IMR-90 (cell line): Measurements from ENCODE around the gene AFG1L. TPM values are rescaled to one million over a fixed set of nuclear protein-coding genes. Genes with fewer than 3 reads are reported as not detected.

Experiments
- ATAC-seq: fragments of 200-7000 bp; cut with Tn5 transposase; 2 replicates; pipeline ENCODE4 v1.9.1; 2020; ENCODE audit warnings: low read depth, mild to moderate bottlenecking, moderate library complexity
- BruUV-seq: library from RNA; stranded (reverse); fragments of 400-500 nt; replicated peaks from 2 replicates; lab custom pipeline; 2021; lab: Mats Ljungman, UMichigan
- CTCF ChIA-PET: fragments of 300-600 bp; formaldehyde crosslinking; extraction: SDS; loops from one replicate; lab custom pipeline; 2021; ENCODE audit warnings: antibody characterized with exemption; lab: Yijun Ruan, JAX
- POLR2A ChIA-PET: fragments of 300-600 bp; sonication (Branson Sonifier 250); formaldehyde crosslinking; loops from one replicate; lab custom pipeline; 2022; ENCODE audit warnings: antibody characterized with exemption; ENCODE audit not compliant: unreplicated experiment; lab: Charles Lee
- DNase-seq: peaks from one replicate; pipeline ENCODE4 v3.0.0; 2013
- H2AFZ ChIP-seq: replicated peaks from 2 replicates; pipeline ENCODE3; 2013; ENCODE audit warnings: low read length, mild to moderate bottlenecking; ENCODE audit not compliant: poor library complexity
- H2AK5ac ChIP-seq: 2 replicates; pipeline ENCODE4 v1.6.1; 2013; ENCODE audit warnings: low read depth, low read length, inconsistent platforms
- H2AK9ac ChIP-seq: replicated peaks from 2 replicates; pipeline ENCODE3; 2013; ENCODE audit warnings: mild to moderate bottlenecking, low read depth, low read length, moderate library complexity; ENCODE audit not compliant: poor library complexity
- H2BK120ac ChIP-seq: 2 replicates; pipeline ENCODE4 v1.6.1; 2013; ENCODE audit warnings: low read depth, low read length, inconsistent platforms
- H2BK15ac ChIP-seq: 3 replicates; pipeline ENCODE4 v1.6.1; 2013; ENCODE audit warnings: low read depth, low read length, inconsistent platforms
- H2BK20ac ChIP-seq: 2 replicates; pipeline ENCODE4 v1.6.1; 2013; ENCODE audit warnings: low read depth, mild to moderate bottlenecking, inconsistent platforms, low read length, moderate library complexity
- H2BK5ac ChIP-seq: 2 replicates; pipeline ENCODE4 v1.6.1; 2013; ENCODE audit warnings: mild to moderate bottlenecking, low read depth, low read length, inconsistent platforms; ENCODE audit not compliant: poor library complexity, severe bottlenecking
- H3K14ac ChIP-seq: replicated peaks from 2 replicates; pipeline ENCODE4 v1.6.1; 2013; ENCODE audit warnings: low read depth, low read length, inconsistent platforms
- H3K18ac ChIP-seq: 2 replicates; pipeline ENCODE4 v1.6.1; 2013; ENCODE audit warnings: low read depth, low read length, control low read depth
- H3K23ac ChIP-seq: 2 replicates; pipeline ENCODE4 v1.6.1; 2013; ENCODE audit warnings: low read depth, low read length, inconsistent platforms
- H3K27ac ChIP-seq: 2 replicates; pipeline ENCODE4 v1.5.1; 2013; ENCODE audit warnings: mild to moderate bottlenecking, control low read depth, low read length; ENCODE audit not compliant: insufficient read depth
- H3K27me3 ChIP-seq: 2 replicates; pipeline ENCODE4 v1.6.1; 2013; ENCODE audit warnings: low read length; ENCODE audit not compliant: control insufficient read depth, insufficient read depth
- H3K36me3 ChIP-seq: 2 replicates; pipeline ENCODE4 v1.6.1; 2013; ENCODE audit warnings: low read length, mixed read lengths; ENCODE audit not compliant: control insufficient read depth, insufficient read depth
- H3K4ac ChIP-seq: 2 replicates; pipeline ENCODE4 v1.6.1; 2013; ENCODE audit warnings: low read depth, low read length, inconsistent platforms
- H3K4me1 ChIP-seq: 2 replicates; pipeline ENCODE4 v1.6.1; 2013; ENCODE audit warnings: low read length, mixed read lengths; ENCODE audit not compliant: control insufficient read depth, insufficient read depth
- H3K4me2 ChIP-seq: 2 replicates; pipeline ENCODE4 v1.6.1; 2013; ENCODE audit warnings: low read depth, mild to moderate bottlenecking, control low read depth, low read length, moderate library complexity
- H3K4me3 ChIP-seq: 2 replicates; pipeline ENCODE4 v1.5.1; 2013; ENCODE audit warnings: low read depth, mild to moderate bottlenecking, control low read depth, low read length, moderate library complexity; ENCODE audit not compliant: insufficient read depth
- H3K56ac ChIP-seq: 2 replicates; pipeline ENCODE4 v1.6.1; 2013; ENCODE audit warnings: low read length, inconsistent platforms; ENCODE audit not compliant: insufficient read depth; ENCODE audit errors: extremely low read depth
- H3K79me1 ChIP-seq, 2 experiments: 2 replicates each; pipeline ENCODE4 v1.6.1; 2013; ENCODE audit warnings: low read length in 2 of 2, inconsistent platforms in 1 of 2, low read depth in 1 of 2
- H3K9ac ChIP-seq: 2 replicates; pipeline ENCODE4 v1.6.1; 2013; ENCODE audit warnings: low read depth, low read length, control low read depth
- H3K9me1 ChIP-seq: 2 replicates; pipeline ENCODE4 v1.6.1; 2013; ENCODE audit warnings: low read length, inconsistent platforms; ENCODE audit not compliant: insufficient read depth
- H3K9me3 ChIP-seq: 2 replicates; pipeline ENCODE4 v1.6.1; 2013; ENCODE audit warnings: low read length; ENCODE audit not compliant: control insufficient read depth, insufficient read depth
- H4K20me1 ChIP-seq: 2 replicates; pipeline ENCODE4 v1.6.1; 2013; ENCODE audit warnings: low read length, inconsistent platforms; ENCODE audit not compliant: insufficient read depth
- H4K5ac ChIP-seq: 2 replicates; pipeline ENCODE4 v1.6.1; 2013; ENCODE audit warnings: mild to moderate bottlenecking, low read depth, low read length, control low read depth
- H4K8ac ChIP-seq, 2 experiments: 2 replicates each; pipeline ENCODE4 v1.6.1; 2013; ENCODE audit warnings: low read depth in 2 of 2, low read length in 2 of 2, control low read depth in 1 of 2, inconsistent platforms in 1 of 2
- H4K91ac ChIP-seq: 2 replicates; pipeline ENCODE4 v1.6.1; 2013; ENCODE audit warnings: low read depth, low read length, inconsistent platforms; ENCODE audit not compliant: insufficient read depth
- BHLHE40 ChIP-seq: fragments of 150-350 bp; IDR thresholded peaks from 2 replicates; pipeline ENCODE4 v1.6.1; 2016; ENCODE audit warnings: mild to moderate bottlenecking, low read depth, low read length
- FOS ChIP-seq: fragments of 150-350 bp; IDR thresholded peaks from 2 replicates; pipeline ENCODE4 v1.6.1; 2016; ENCODE audit warnings: low read depth, low read length
- MAFK ChIP-seq: IDR thresholded peaks from 2 replicates; pipeline ENCODE4 v1.6.1; 2012; ENCODE audit warnings: low read depth, low read length, improper control_type of control experiment
- MAZ ChIP-seq: IDR thresholded peaks from 2 replicates; pipeline ENCODE4 v1.6.1; 2012; ENCODE audit warnings: low read depth, mild to moderate bottlenecking, low read length, improper control_type of control experiment, moderate library complexity, borderline replicate concordance
- MXI1 ChIP-seq: IDR thresholded peaks from 2 replicates; pipeline ENCODE4 v1.6.1; 2012; ENCODE audit warnings: low read depth, mild to moderate bottlenecking, low read length, moderate library complexity, borderline replicate concordance
- NFE2L2 ChIP-seq: fragments of 150-350 bp; IDR thresholded peaks from 2 replicates; pipeline ENCODE4 v1.6.1; 2016; ENCODE audit warnings: low read depth, mild to moderate bottlenecking, low read length
- POLR2A ChIP-seq: IDR thresholded peaks from 2 replicates; pipeline ENCODE4 v1.6.1; 2012; ENCODE audit warnings: mild to moderate bottlenecking, low read depth, low read length
- RAD21 ChIP-seq: IDR thresholded peaks from 2 replicates; pipeline ENCODE4 v1.6.1; 2012; ENCODE audit warnings: low read length, improper control_type of control experiment
- WGBS, 2 experiments: methylation state at CpG; one replicate each; pipeline versions ENCODE4 v1.1.5 to v1.1.7; 2013; ENCODE audit warnings: missing lambda C conversion rate in 2 of 2; ENCODE audit not compliant: insufficient read length in 1 of 2; ENCODE audit errors: extremely low coverage in 2 of 2; 5-methylcytosine and 5-hydroxymethylcytosine counted together
- dilution Hi-C: fragments of 300-500 bp; cut with HindIII; formaldehyde crosslinking; loops from one replicate; pipeline ENCODE4 v1.14.3; 2018; ENCODE audit warnings: low sequenced_read_pairs; ENCODE audit not compliant: unreplicated experiment
- in situ Hi-C: fragments of 300-500 bp; cut with MboI; formaldehyde crosslinking; loops from 3 replicates; pipeline ENCODE4 v1.14.3; 2019; ENCODE audit warnings: low sequenced_read_pairs, inconsistent platforms, mixed read lengths
- intact Hi-C: fragments of 100-400 bp; cut with micrococcal nuclease; formaldehyde crosslinking; loops from 2 replicates; pipeline ENCODE4 v1.10.0; 2022
- polyA plus RNA-seq, 3 experiments: library from polyadenylated mRNA; depleted of rRNA; stranded (reverse); fragments of >200 nt; gene quantifications; 2 replicates each; pipeline ENCODE4 v1.2.3, GENCODE V29; 2012; ENCODE audit warnings: low replicate concordance in 1 of 3
- total RNA-seq: library from RNA; depleted of rRNA; stranded (reverse); fragments of >200 nt; gene quantifications from 2 replicates; pipeline ENCODE4 v1.2.3, GENCODE V29; 2012
- TF ChIP-seq, protein P1 (sequence below): conservative IDR thresholded peaks from 2 replicates; pipeline ENCODE4 v1.5.1; 2012; ENCODE audit warnings: mild to moderate bottlenecking, low read depth, low read length, improper control_type of control experiment

The AFG1L gene
- total and polyA plus RNA-seq, 2 of the 4 experiments (the other 2 are of a cell fraction), result 1.0 to 2.0 TPM

- ATAC-seq (no peak), DNase-seq (no peak)
- no peak overlapping the region for H2AK9ac ChIP-seq
- no TSS peak for BruUV-seq
- no peak overlapping the region for H4K8ac ChIP-seq
- no peak overlapping the region for H2AFZ ChIP-seq
- CTCF ChIA-PET, result no interaction called here
- no peak overlapping the region for H2BK120ac ChIP-seq
- H3K79me1 ChIP-seq, result no peaks in the 10 kb centered on the region
- no peak overlapping the region for H3K4me2 ChIP-seq
- no peak overlapping the region for H3K14ac ChIP-seq
- H3K4me1 ChIP-seq, result no peaks in the 10 kb centered on the region
- no peaks in the 10 kb centered on the region; the same call in none of the 2 replicates for H3K27me3 ChIP-seq
- no peak overlapping the region for H3K27ac ChIP-seq
- H3K4me3 ChIP-seq, result no peak overlapping the region
- no peak overlapping the region for H2BK5ac ChIP-seq
- no peak overlapping the region for H2BK20ac ChIP-seq
- H3K23ac ChIP-seq, result no peak overlapping the region
- no peak overlapping the region for H4K91ac ChIP-seq
- intact Hi-C loops (no loop called here), in situ Hi-C loops (no loop called here), dilution Hi-C loops (no loop called here)
- TF ChIP-seq MAFK (no peak), MAZ (no peak), BHLHE40 (no peak), POLR2A (no peak), RAD21 (no peak), MXI1 (no peak), NFE2L2 (no peak), FOS (no peak)
- TF ChIP-seq, protein P1, sequence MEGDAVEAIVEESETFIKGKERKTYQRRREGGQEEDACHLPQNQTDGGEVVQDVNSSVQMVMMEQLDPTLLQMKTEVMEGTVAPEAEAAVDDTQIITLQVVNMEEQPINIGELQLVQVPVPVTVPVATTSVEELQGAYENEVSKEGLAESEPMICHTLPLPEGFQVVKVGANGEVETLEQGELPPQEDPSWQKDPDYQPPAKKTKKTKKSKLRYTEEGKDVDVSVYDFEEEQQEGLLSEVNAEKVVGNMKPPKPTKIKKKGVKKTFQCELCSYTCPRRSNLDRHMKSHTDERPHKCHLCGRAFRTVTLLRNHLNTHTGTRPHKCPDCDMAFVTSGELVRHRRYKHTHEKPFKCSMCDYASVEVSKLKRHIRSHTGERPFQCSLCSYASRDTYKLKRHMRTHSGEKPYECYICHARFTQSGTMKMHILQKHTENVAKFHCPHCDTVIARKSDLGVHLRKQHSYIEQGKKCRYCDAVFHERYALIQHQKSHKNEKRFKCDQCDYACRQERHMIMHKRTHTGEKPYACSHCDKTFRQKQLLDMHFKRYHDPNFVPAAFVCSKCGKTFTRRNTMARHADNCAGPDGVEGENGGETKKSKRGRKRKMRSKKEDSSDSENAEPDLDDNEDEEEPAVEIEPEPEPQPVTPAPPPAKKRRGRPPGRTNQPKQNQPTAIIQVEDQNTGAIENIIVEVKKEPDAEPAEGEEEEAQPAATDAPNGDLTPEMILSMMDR, result no peak
- no peaks in the 10 kb centered on the region for H3K36me3 ChIP-seq
- no peaks in the 10 kb centered on the region for H3K9me1 ChIP-seq
- H4K5ac ChIP-seq, result no peak overlapping the region
- 10% methylated on average over 2 of the region's 2 CpGs; no CpG with 5 or more reads in 1 of the 2 experiments for WGBS, 2 experiments
- H2BK15ac ChIP-seq, result no peak overlapping the region
- H4K20me1 ChIP-seq, result no peaks in the 10 kb centered on the region
- H2AK5ac ChIP-seq, result no peak overlapping the region
- no peak overlapping the region for H3K9ac ChIP-seq
- no peak overlapping the region for H3K56ac ChIP-seq
- POLR2A ChIA-PET, result no interaction called here
- H3K9me3 ChIP-seq, result no peaks in the 10 kb centered on the region
- H3K18ac ChIP-seq, result no peak overlapping the region
- H3K4ac ChIP-seq, result no peak overlapping the region
These were observed 18.9 kb upstream of the AFG1L start for GRCh38 chr6:108275976-108276375.
